Osteocyte (in vitro differentiated cells): Measurements from ENCODE around the gene NDRG2. TPM values are rescaled to one million over a fixed set of nuclear protein-coding genes. Genes with fewer than 3 reads are reported as not detected.

Source experiments
- DNase-seq: peaks from one replicate; pipeline ENCODE4 v3.0.0; 2021; ENCODE audit warnings: mixed read lengths; ENCODE audit not compliant: unreplicated experiment; ENCODE audit errors: extremely low spot score
- H3K27ac Mint-ChIP-seq: one replicate; pipeline ENCODE4 v1.8.0; 2021; ENCODE audit warnings: mild to moderate bottlenecking, mixed read lengths; ENCODE audit not compliant: unreplicated experiment
- H3K27me3 Mint-ChIP-seq: one replicate; pipeline ENCODE4 v1.8.0; 2021; ENCODE audit warnings: mixed read lengths; ENCODE audit not compliant: unreplicated experiment
- H3K36me3 Mint-ChIP-seq: one replicate; pipeline ENCODE4 v1.8.0; 2021; ENCODE audit warnings: mixed read lengths; ENCODE audit not compliant: unreplicated experiment
- H3K4me1 Mint-ChIP-seq: one replicate; pipeline ENCODE4 v1.8.0; 2021; ENCODE audit warnings: mixed read lengths; ENCODE audit not compliant: unreplicated experiment
- H3K4me3 Mint-ChIP-seq: one replicate; pipeline ENCODE4 v1.8.0; 2021; ENCODE audit warnings: mild to moderate bottlenecking, moderate library complexity, mixed read lengths; ENCODE audit not compliant: unreplicated experiment
- H3K9me3 Mint-ChIP-seq: one replicate; pipeline ENCODE4 v1.8.0; 2021; ENCODE audit warnings: mixed read lengths; ENCODE audit not compliant: unreplicated experiment
- CTCF ChIP-seq: fragments of 200-600 bp; sonication (generic); IDR thresholded peaks from 2 replicates; pipeline ENCODE4 v1.5.0; 2021; ENCODE audit warnings: antibody characterized with exemption, mild to moderate bottlenecking, moderate library complexity
- total RNA-seq: library from RNA; stranded (reverse); gene quantifications from 2 replicates; pipeline ENCODE4 v1.2.1, GENCODE V29; 2021

The NDRG2 gene
- total RNA-seq, 1 donor from 2014 or later, result 8.6 TPM

- Mint-ChIP-seq H3K4me3 (no peak overlapping the region), H3K4me1 (peaks cover 34% of the 10 kb centered on the region), H3K27ac (peak overlapping the region; percentile 96), H3K9me3 (no peaks in the 10 kb centered on the region), H3K27me3 (no peaks in the 10 kb centered on the region), H3K36me3 (peaks cover 31% of the 10 kb centered on the region)
- no peak for TF ChIP-seq CTCF
- DNase-seq, result no peak
These were observed 27.3 kb downstream of the NDRG2 start for GRCh38 chr14:20997564-20997963.

GRCh38 chr14:20997115-20997514, 27.7 kb downstream of the NDRG2 start:
- Mint-ChIP-seq H3K4me1 (peaks cover 34% of the 10 kb centered on the region), H3K4me3 (no peak overlapping the region), H3K27me3 (no peaks in the 10 kb centered on the region), H3K27ac (peak overlapping the region; percentile 96), H3K36me3 (peaks cover 32% of the 10 kb centered on the region), H3K9me3 (no peaks in the 10 kb centered on the region)
- no peak for DNase-seq
- TF ChIP-seq CTCF, result no peak

- no peaks in the 10 kb centered on the region for H3K27me3 Mint-ChIP-seq
- DNase-seq, result no peak
- peaks cover 36% of the 10 kb centered on the region for H3K36me3 Mint-ChIP-seq
- no peak overlapping the region for H3K4me3 Mint-ChIP-seq
- peaks cover 37% of the 10 kb centered on the region for H3K4me1 Mint-ChIP-seq
- H3K27ac Mint-ChIP-seq, result no peak overlapping the region
- TF ChIP-seq CTCF, result no peak
- H3K9me3 Mint-ChIP-seq, result no peaks in the 10 kb centered on the region
These were observed 28.3 kb downstream of the NDRG2 start for GRCh38 chr14:20996521-20996920.

GRCh38 chr14:20989787-20990600, 34.9 kb downstream of the NDRG2 start, which contains the start of gene METTL17:
Gene METTL17, plus strand, starts transcription at chr14:20989980. Its CDS starts 23 bp downstream, at chr14:20990003.
- H3K9me3 Mint-ChIP-seq, result no peaks in the 10 kb centered on the region
- H3K27me3 Mint-ChIP-seq, result no peaks in the 10 kb centered on the region
- peak; percentile 49 for TF ChIP-seq CTCF
- peaks cover 21% of the 10 kb centered on the region for H3K36me3 Mint-ChIP-seq
- peaks cover 32% of the 10 kb centered on the region for H3K4me1 Mint-ChIP-seq
- DNase-seq, result peak; percentile 96
- peak within 1 kb of the TSS; percentile 89 for H3K4me3 Mint-ChIP-seq
- peak within 1 kb of the TSS; percentile 86 for H3K27ac Mint-ChIP-seq

- TF ChIP-seq CTCF, result no peak
- Mint-ChIP-seq H3K27ac (peak overlapping the region; percentile 86), H3K27me3 (no peaks in the 10 kb centered on the region), H3K36me3 (peaks cover 16% of the 10 kb centered on the region), H3K4me1 (peaks cover 32% of the 10 kb centered on the region), H3K4me3 (peak overlapping the region; percentile 89), H3K9me3 (no peaks in the 10 kb centered on the region)
- DNase-seq, result no peak
These were observed 35.4 kb downstream of the NDRG2 start for GRCh38 chr14:20989471-20989786.
